ENCODE results near the gene SYNDIG1L. TPM values are rescaled to one million over a fixed set of nuclear protein-coding genes. Genes with fewer than 3 reads are reported as not detected.

SYNDIG1L gene
- total RNA-seq, 3 donors from 2014 or later (not counting 1 experiment from before 2014, with no cell fraction given): 0.30 TPM; not detected in 2

DNA sequence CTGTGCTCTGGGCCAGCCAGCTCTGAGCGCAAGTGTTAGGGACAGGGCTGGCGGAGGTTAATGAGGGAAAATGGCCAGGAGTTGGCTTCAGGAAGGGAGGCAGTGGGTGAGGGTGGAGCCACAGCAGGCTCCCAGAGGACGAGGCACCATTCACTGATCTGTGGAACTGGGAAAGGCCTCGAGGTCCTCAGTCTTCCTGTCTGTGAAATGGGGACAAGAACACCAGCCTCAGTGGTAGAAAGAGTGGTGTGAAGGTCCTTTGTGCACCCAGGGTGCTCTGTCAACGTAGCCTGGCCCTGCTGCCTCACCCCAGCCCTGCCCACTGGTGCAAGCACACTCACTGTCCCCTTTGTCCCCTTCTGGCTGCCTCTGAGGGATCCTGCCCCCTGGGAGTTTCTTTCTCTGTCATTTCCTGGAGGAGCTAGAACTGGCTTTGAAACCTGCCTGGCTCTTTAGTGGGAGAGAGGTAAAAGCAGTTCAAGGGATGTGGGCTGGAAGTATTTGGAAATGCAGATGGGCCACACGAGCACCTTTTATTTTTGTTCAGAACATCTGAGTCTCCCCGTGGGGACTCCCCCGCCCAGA lies 25.0 kb downstream of the SYNDIG1L start:
- Histone ChIP-seq H3K4me1 (ENCODE audit: control insufficient read depth, insufficient read depth, low read length) (peaks cover 29% of the 10 kb centered on the region), H3K36me3 (ENCODE audit: control insufficient read depth, insufficient read depth, low read length) (no peaks in the 10 kb centered on the region), H3K27me3 (ENCODE audit: control insufficient read depth, insufficient read depth, low read length) (no peaks in the 10 kb centered on the region), H3K9me3 (ENCODE audit: control insufficient read depth, insufficient read depth, low read length) (no peaks in the 10 kb centered on the region), H3K4me3 (ENCODE audit: low read length) (no peak overlapping the region), H3K27ac (ENCODE audit: low read length) (peak overlapping the region; percentile 74)
- intact Hi-C loops (cut with micrococcal nuclease): no loop called here
- Mint-ChIP-seq H3K27me3 (ENCODE audit: low read depth in 2 of 2) (peaks cover 9 to 15% of the 10 kb centered on the region in 2 donors), H3K4me1 (peaks cover 19 to 32% of the 10 kb centered on the region in 2 donors), H3K36me3 (no peaks in the 10 kb centered on the region), H3K9me3 (no peaks in the 10 kb centered on the region), H3K4me3 (peak overlapping the region; percentile 84), H3K27ac (peak overlapping the region; percentile 77 to 89)
- TF ChIP-seq, protein P1, sequence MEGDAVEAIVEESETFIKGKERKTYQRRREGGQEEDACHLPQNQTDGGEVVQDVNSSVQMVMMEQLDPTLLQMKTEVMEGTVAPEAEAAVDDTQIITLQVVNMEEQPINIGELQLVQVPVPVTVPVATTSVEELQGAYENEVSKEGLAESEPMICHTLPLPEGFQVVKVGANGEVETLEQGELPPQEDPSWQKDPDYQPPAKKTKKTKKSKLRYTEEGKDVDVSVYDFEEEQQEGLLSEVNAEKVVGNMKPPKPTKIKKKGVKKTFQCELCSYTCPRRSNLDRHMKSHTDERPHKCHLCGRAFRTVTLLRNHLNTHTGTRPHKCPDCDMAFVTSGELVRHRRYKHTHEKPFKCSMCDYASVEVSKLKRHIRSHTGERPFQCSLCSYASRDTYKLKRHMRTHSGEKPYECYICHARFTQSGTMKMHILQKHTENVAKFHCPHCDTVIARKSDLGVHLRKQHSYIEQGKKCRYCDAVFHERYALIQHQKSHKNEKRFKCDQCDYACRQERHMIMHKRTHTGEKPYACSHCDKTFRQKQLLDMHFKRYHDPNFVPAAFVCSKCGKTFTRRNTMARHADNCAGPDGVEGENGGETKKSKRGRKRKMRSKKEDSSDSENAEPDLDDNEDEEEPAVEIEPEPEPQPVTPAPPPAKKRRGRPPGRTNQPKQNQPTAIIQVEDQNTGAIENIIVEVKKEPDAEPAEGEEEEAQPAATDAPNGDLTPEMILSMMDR (IDR thresholded peaks at IDR 0.05): no peak
- ATAC-seq (peak in 1 of 3 donors; percentile 5), DNase-seq (no peak)
- WGBS (ENCODE audit: insufficient coverage): 47% methylated on average over 8 of the region's 8 CpGs

DNA sequence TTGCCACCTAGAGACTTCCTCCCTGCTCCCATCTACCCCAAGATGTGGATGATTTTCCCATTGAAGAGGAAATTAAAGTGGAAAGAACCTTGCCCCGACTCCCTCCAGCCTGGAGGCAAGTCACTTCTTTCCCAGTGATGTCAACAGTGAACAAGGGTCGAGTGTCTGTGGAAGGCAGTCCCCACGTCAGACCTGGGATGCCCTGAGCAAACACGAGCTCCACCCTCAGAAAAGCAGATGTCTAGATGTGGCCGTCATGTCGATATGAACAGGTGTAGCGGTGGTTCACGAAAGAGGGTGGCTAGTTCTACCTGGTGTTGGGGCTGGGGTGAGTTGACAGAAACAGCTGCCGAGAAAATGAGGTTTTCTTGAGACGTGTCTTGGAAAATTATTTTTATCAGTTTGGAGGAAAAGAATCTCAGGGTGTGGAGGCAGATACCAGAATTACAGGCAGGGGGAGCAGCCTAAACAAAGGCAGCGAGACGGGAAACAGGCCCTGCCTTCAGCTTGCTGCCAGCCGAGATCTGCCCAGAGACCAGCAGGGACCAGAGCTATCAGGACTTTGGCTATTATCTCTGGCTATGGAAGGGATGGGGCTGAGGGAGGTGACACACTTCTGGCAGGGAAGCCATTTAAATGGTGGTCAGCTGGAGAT lies 25.9 kb downstream of the SYNDIG1L start:
- TF ChIP-seq, protein P1 (IDR thresholded peaks at IDR 0.05): no peak
- Mint-ChIP-seq H3K27ac (peak overlapping the region in 1 of 2 donors; percentile 89), H3K4me1 (peaks cover 19 to 32% of the 10 kb centered on the region in 2 donors), H3K9me3 (no peaks in the 10 kb centered on the region), H3K27me3 (ENCODE audit: low read depth in 2 of 2) (peaks cover 9 to 18% of the 10 kb centered on the region in 2 donors), H3K36me3 (no peaks in the 10 kb centered on the region), H3K4me3 (peak overlapping the region; percentile 32)
- no peak for DNase-seq
- Histone ChIP-seq H3K36me3 (ENCODE audit: control insufficient read depth, insufficient read depth, low read length) (no peaks in the 10 kb centered on the region), H3K27ac (ENCODE audit: low read length) (no peak overlapping the region), H3K9me3 (ENCODE audit: control insufficient read depth, insufficient read depth, low read length) (no peaks in the 10 kb centered on the region), H3K4me1 (ENCODE audit: control insufficient read depth, insufficient read depth, low read length) (peaks cover 29% of the 10 kb centered on the region), H3K4me3 (ENCODE audit: low read length) (no peak overlapping the region), H3K27me3 (ENCODE audit: control insufficient read depth, insufficient read depth, low read length) (no peaks in the 10 kb centered on the region)
- ATAC-seq: no peak
- 78% methylated on average over 13 of the region's 13 CpGs for WGBS (ENCODE audit: insufficient coverage)
- intact Hi-C loops (cut with micrococcal nuclease): no loop called here

- intact Hi-C loops (cut with micrococcal nuclease): no loop called here
- TF ChIP-seq, protein P1 (IDR thresholded peaks at IDR 0.05): no peak
Measured at GRCh38 chr14:74395094-74395493, 30.9 kb downstream of the SYNDIG1L start.

More at GRCh38 chr14:74395094-74395493, 30.9 kb downstream of the SYNDIG1L start:
- ATAC-seq (no peak), DNase-seq (no peak)
- Mint-ChIP-seq H3K27me3 (ENCODE audit: low read depth in 2 of 2) (peaks cover 15 to 32% of the 10 kb centered on the region in 2 donors), H3K4me3 (no peak overlapping the region), H3K9me3 (no peaks in the 10 kb centered on the region), H3K36me3 (no peaks in the 10 kb centered on the region), H3K27ac (no peak overlapping the region), H3K4me1 (peaks cover 2% of the 10 kb centered on the region in 2 donors)
- Histone ChIP-seq H3K27ac (ENCODE audit: low read length) (no peak overlapping the region), H3K4me1 (ENCODE audit: control insufficient read depth, insufficient read depth, low read length) (no peaks in the 10 kb centered on the region), H3K4me3 (ENCODE audit: low read length) (no peak overlapping the region), H3K27me3 (ENCODE audit: control insufficient read depth, insufficient read depth, low read length) (no peaks in the 10 kb centered on the region), H3K9me3 (ENCODE audit: control insufficient read depth, insufficient read depth, low read length) (no peaks in the 10 kb centered on the region), H3K36me3 (ENCODE audit: control insufficient read depth, insufficient read depth, low read length) (no peaks in the 10 kb centered on the region)
- 73% methylated on average over 4 of the region's 4 CpGs for WGBS (ENCODE audit: insufficient coverage)
